ENCODE results near the gene SELENOT.
"Not testable (repeated sequence)": the region's sequence is repeated elsewhere in the genome, so short reads cannot be mapped to it uniquely, and the experiment has no call there.

SELENOT gene

GRCh38 chr3:150609988-150610387, 6.9 kb downstream of the SELENOT start:
- DNase-seq: no peak

GRCh38 chr3:150610785-150611184, 7.7 kb downstream of the SELENOT start:
- no peak for DNase-seq

- DNase-seq: no peak
Observed at GRCh38 chr3:150611666-150612065, 8.5 kb downstream of the SELENOT start.

GRCh38 chr3:150612494-150612893, 9.4 kb downstream of the SELENOT start:
- DNase-seq: no peak

GRCh38 chr3:150613034-150613433, 9.9 kb downstream of the SELENOT start:
- no peak for DNase-seq

GRCh38 chr3:150613709-150614480, 10.8 kb downstream of the SELENOT start:
- no peak for DNase-seq

GRCh38 chr3:150620002-150620689, 17.0 kb downstream of the SELENOT start:
- no peak for DNase-seq

- not testable (repeated sequence) for DNase-seq
Observed at GRCh38 chr3:150622955-150623354, 19.8 kb downstream of the SELENOT start.

GRCh38 chr3:150623945-150624344, 20.8 kb downstream of the SELENOT start:
- DNase-seq: no peak

GRCh38 chr3:150626148-150626930, 23.2 kb downstream of the SELENOT start:
- no peak for DNase-seq

GRCh38 chr3:150627557-150627956, 24.4 kb downstream of the SELENOT start:
- DNase-seq: peak; percentile 58

- no peak for DNase-seq
Observed at GRCh38 chr3:150631515-150632221, 28.5 kb downstream of the SELENOT start.

GRCh38 chr3:150635076-150635475, 32.0 kb downstream of the SELENOT start:
- no peak for DNase-seq

GRCh38 chr3:150635526-150635925, 32.4 kb downstream of the SELENOT start:
- DNase-seq: no peak

GRCh38 chr3:150636258-150636657, 33.1 kb downstream of the SELENOT start:
- DNase-seq: no peak

GRCh38 chr3:150639262-150639661, 36.1 kb downstream of the SELENOT start:
- DNase-seq: no peak

GRCh38 chr3:150640256-150640655, 37.1 kb downstream of the SELENOT start:
- DNase-seq: no peak

- DNase-seq: no peak
Observed at GRCh38 chr3:150653110-150653561, 50.0 kb downstream of the SELENOT start.

GRCh38 chr3:150656316-150656715, 53.2 kb downstream of the SELENOT start:
- no peak for DNase-seq

GRCh38 chr3:150662410-150663200, 59.5 kb downstream of the SELENOT start:
- DNase-seq: no peak

GRCh38 chr3:150663461-150663860, 60.3 kb downstream of the SELENOT start:
- DNase-seq: no peak

- DNase-seq: no peak
Observed at GRCh38 chr3:150666167-150666566, 63.0 kb downstream of the SELENOT start.
